HUDEP-2 (cell line): ENCODE results near the gene SSTR3.

Experiments
- DNase-seq, 76 experiments: peaks; one replicate each; lab custom pipeline; 2025; ENCODE audit not compliant: unreplicated experiment in 76 of 76; lab: John Stamatoyannopoulos, UW

SSTR3 gene

DNA sequence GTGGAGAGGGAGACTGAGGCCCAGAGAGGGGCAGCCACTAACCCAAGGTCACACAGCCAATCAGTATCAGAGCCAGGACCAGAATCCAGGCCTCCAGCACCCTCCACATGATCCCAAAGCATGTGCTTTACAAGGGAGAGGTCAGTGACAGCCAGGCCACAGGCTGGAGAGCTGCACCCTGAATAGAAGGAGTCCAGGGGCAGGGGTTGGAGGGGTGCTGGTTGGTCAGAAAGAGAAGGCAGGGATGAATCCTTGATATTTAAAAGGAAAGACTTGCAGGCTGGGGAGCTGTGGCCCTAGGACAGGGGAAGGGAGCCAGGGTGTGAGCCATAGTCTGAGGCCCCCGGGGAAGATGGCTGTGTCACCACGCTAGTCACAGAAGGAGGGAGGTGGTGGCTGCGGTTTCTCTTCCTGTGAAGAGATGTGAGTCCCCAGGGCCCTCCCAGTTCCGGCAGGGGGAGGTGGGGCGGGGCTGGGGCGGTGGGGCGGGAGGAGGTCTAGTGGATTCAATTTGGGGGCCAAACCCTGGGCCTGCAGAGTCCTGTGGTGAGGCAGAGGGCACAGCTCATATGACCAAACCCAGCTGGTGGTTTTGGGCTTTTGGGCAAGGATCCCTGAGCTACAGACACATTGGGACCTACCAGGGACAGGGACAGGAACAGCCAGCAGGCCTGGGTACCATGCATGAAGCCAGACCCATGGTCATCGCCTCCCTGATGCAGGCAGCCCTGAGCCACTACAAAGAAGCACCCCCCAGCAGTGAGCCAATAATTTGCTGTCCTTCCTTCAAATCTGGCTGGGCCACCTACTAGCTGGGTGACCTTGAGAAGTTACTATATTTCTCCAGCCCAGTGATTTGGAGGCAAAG lies 17.8 kb upstream of the SSTR3 start:
- DNase-seq, result peak in 62 of 76 experiments; percentile 15 to 78 (median 54)

DNA sequence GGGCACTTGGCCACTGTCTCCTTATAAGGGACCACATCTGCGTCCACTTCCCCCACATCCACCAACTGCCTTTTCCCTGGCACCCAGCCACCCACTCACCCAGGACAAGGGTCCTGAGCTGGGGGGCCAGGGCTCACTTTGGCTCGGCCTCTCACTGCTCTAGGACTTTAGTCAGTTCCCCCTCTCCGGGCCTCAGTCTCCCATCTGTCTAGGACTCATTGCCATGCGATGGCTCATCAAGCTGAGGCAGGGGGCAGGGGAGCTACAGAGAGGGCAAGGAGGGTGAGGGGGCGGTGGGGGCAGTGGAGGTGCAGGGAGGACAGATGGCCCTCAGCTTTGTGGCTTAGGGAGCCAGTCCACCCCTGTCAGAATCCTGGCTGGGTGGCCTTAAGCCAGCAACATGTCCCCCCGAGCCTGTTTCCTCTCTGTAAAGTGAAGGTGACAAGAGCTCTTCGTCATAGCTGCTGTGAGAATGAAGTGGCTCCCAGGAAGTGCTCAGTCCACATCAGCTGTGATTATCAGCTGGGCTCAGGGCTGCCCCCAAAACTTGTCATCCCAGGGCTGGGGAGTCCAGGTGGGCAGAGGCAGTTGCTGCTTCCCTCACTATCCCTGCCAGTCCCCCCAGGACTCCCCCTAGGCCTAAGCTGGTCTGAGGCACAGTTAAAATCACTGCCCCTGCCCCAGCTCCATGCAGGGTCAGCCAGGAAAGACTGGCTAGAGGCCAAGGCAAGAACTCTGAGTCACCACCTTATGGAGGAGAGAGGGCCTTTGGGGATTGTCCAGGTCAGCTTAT lies 16.9 kb upstream of the SSTR3 start:
- peak in 2 of 76 experiments; percentile 10 to 38 for DNase-seq

DNA sequence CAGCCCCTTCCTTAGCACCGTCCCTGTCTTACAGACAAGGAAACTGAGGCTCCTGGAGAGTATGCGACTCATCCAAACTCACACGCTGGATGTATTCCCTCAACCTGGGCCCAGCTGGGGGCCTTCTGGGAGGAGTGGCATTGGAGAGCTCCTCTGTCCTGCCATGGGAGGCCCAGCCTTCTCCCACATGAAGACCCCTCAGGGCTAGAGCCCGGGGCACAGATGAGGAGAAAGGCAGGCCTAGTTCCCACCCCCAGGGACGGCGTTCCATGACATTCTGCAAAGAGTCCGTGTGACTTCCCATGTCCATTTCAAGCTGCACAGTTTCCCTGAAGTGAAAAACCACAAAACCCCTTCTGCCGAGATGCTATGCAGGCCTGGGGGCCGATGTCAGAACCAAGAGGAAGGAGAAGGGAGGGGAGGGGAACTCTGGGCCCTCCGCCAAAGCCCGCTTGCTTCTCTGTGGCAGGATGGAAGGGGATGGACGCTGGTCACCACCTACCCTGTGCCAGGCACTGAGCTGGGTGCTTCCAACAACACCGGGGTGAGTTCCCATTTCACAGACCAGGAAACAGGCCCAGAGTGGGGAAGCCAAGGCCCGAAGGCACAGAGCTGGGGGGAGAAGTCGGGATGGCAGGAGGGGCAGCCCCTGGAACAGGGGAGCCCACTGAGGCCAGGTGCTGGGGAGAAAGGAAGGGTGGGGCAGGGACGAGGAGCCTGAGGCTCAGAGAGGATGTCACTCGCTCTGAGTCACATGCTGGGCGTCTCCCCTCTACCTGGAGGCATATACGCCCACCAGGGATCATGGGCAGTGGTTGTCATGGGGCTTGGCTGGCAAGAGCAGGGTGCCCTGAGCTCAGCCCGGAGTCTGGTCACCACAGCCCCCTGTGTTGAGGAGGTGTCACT lies 16.1 kb upstream of the SSTR3 start:
- peak in 2 of 76 experiments; percentile 14 for DNase-seq

DNA sequence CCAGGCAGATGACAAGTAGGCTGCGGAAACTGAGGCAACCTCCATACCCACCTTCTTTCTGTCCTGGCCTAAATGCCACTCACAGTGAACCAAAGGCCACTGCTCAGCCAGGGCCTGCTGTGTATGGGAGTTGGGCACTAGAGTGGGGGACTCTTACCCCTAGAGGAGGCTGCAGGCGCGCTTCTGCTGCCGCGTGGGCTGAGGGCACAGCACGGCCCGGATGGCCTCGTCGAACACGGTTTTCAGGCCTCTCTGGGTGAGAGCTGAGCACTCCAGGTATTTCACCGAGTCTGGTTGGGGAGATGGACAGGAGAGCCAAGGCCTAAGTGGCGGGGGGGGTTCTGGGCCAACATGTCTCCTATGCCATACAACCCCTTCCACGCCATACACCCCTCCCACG lies 14.2 kb upstream of the SSTR3 start:
- DNase-seq, result peak in 1 of 76 experiments; percentile 21

DNA sequence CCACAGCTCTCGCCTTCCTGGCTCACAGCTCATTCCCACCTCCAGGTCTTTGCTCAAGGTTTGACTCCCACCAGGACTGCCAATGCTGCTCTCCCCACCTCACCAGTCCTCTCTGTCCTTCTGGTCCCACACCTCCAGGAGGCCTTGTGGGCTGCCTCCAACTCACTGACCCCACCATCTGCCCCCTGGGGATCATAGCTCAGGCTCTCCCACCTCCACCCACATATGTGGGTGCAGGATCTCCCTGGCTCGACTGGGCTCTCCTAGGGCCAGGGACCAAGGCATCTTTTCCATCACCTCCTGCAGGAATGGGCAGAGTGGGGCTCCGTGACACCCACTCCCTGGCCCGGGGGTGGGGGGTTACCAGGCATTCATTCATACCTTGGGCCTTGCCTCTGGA lies 13.8 kb upstream of the SSTR3 start:
- no peak for DNase-seq

DNA sequence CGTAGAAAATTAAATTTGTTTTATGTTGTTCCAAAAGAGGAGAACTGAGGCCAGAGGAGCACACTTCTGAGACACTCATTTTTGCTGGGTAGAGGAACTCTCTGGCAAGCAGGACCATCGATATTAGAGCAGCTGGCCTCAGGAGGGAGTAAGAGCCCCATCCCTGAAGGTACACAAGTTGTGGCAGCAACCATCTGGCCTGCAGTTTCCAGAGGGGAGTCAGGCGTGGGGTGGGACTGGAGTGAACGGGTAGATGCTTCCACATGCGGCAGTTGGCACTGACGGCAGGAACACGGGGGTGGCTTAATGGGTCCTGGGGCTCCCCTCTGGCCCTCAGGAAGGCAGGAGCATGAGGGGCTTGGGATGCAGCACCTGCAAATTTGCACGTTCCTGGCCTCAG lies 13.2 kb upstream of the SSTR3 start:
- DNase-seq, result peak in 1 of 76 experiments; percentile 12

DNA sequence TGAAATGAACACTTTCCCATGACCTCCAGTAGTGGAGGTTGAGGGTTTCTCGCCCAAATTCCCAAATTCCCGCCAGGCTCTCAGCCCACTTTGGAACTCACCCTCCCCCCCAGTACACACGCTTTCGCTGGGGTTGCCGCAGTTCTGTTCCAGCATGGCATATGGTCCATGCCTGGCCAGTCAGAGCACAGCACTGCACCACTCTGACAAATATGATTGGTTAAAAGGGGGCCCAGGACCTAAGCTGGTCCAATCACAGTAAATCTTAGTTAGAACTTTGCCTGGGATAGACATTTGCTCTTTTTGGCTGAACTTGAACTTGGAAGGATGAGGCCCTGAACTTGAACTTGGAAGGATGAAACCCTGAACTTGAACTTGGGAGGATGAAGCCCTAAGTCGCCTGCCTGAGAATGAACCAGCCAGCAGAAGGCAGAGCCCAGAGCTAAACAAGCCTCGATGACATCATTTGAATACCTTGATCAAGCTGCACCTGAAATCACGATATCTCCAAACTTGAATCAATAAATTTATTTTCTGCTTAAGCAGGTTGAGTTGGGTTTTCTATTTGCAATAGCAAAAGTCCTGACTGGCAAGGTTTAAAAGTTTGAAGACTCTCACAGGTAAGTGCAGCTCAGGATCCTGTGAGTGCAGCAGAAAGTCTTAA lies 12.6 kb upstream of the SSTR3 start:
- no peak for DNase-seq

DNA sequence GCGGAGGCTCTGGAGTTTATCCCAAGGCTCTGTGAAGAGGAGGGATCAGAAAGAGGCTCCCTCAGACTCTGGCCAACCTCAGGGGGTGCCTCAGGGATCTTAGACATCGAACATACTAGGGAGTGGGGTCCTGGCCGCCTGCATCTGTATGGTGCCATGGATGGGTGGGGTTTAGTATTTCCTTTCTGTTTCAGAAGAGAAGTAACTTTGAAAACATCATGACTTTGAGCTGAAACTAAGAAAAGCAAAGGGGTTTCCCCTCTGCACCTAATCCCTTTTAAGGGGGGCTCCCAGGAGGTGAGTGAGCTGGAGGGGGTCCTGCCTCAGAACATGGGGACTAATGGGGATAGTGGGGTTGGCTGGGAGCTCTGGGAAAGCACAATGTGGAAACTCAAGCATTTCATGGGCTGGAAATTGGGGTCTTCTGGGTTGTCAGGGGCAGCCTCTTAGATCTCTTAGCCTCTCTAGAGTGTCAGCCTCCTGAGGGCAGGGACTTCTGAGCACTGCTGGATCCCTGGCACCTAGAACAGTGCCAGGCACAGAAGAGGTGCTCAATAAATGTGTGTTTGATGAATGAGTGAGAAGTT lies 11.8 kb upstream of the SSTR3 start:
- no peak for DNase-seq

DNA sequence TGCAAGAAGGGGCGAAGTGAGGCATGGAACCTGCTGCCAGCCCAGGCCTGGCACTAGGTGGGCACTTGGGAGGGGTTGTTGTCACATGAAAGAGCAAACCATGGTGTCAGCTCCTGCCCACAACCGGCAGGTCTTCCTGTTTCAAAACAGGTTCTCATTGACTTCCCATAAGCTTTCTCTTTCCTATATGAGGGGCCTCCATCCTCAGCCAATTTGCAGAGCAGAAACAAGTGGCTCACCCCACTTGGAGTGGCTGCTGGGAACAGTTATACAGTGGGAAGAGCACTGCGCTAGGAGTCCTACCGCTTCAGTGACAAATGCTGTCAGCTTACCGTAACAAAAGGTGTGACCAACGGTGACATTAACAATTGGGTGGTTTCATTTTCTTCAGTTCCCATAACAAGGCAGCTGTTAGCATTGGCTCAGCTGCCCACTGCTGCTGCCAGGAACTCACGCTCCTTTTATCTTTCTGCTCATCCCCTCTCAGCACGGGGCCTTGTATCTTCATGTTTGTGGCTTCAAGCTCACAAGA lies 10.2 kb upstream of the SSTR3 start:
- no peak for DNase-seq

DNA sequence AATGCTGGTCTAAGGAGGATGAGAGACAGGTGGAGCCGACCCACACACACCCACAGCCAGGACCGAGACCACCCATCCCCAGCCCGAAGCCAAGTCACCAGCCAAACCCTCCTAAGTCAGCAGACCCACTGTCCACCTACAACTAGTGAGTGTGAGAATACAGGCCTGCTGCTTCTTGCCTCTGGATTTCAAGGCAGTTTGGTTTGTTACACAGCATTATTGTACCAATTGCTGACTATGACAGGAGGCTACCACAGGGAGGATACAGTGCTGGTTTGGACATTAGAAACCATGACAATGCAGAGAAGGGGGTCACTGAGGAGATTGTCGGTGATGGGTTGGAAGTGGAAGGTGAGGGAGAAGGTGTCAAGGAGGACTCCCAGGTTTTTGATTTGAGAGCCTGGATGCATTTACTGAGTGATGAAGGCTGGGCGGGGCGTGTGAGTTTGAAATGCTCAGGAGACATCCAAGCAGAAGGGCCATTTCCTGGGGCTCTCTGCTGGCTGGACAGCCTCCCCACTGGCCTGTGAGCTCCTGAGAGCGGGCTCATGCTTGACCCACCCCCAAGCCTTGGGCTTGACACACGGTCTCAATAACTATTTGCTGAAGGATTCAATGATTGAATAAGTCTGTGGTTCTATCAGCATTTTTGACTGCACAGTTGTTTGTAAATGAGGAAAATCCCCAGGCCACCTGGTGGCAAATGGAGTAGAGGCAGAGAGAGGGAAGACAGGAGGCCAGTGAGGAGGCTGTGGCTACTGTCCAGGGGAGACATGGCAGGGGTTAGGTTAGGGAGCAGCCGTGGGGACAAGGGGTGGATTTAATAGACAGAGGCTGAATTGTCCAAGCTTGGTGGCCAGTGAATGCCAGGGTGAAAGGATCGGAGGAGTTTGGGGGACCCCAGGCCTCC lies 9.4 kb upstream of the SSTR3 start:
- no peak for DNase-seq

DNA sequence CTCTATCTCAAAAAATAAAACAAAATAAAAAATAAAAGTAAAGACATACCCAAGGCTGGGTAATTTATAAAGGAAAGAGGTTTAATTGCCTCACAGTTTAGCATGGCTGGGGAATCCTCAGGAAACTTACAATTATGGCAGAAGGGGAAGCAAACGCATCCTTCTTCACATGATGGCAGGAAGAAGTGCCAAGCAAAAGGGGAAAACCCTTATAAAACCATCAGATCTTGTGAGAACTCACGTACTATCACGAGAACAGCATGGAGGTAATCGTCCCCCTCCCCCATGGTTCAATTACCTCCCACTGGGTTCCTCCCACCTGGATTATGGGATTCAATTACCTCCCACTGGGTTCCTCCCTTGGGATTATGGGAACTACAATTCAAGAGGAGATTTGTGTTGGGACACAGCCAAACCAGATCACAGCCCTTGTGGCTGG lies 8.3 kb upstream of the SSTR3 start:
- DNase-seq, result no peak

DNA sequence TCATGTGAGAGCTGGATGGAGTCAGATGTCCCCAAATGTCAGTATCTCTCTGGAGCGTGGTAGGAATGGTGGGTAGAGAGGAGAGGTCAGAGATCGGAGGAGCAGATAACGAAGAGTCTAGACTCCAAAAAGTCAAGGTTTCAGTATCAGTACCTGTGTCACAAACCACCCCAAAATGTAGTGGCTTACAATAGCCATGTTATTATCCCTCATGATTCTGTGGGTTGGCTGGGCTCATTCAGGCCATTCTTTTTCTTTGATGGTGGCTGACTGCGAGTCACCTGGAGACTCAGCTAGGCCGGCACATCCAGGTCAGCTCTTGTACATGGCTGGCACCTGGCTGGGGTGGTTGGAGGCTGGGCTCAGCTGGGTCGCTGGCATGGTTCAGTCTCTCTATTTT lies 7.3 kb upstream of the SSTR3 start:
- no peak for DNase-seq

DNA sequence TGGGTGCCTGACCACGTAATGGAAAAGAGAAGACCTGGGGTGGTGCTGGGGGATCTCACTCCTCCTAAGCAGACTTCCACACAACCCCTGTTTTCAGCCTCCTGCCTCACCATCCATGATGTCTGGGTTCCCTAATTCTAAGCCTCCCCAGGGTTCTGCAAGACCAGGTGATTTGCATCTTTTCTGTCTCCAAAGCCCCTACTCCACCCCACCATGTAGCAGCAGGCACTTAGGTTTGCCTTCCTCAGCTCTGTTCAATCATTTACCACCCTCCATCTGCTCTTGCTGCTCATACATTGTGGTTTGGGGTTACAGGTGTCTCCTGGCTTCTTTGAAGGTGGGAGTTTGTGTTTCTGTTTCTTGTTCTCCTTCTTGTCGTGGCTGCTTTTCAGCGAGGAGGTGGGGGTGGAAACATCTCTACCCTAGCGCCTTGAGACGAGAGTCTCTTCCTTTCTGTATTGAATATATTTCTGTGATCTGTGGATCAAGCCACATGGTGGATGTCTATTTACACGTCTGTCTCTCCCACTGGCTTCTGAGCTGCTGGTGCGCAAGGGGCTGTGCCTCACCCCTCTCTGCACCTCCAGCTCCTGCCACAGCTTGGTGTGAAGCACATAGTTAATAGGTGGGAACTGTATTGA lies 6.6 kb upstream of the SSTR3 start:
- no peak for DNase-seq

DNA sequence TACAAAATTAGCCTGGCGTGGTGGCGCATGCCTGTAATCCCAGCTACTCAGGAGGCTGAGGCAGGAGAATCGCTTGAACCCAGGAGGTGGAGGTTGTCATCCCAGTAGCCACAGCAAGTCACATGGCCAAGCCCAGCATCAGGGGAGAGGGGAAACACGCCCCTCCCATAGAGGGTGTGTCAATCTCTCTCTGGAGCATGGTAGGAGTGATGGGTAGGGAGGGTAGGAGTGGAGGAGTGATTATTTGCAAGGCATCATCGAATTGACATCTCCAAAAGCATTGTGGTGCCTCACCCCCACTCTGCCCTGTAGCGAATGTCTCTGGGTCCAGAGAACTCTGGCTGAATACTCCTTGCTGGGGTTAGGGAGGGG lies 6.1 kb upstream of the SSTR3 start:
- no peak for DNase-seq

DNA sequence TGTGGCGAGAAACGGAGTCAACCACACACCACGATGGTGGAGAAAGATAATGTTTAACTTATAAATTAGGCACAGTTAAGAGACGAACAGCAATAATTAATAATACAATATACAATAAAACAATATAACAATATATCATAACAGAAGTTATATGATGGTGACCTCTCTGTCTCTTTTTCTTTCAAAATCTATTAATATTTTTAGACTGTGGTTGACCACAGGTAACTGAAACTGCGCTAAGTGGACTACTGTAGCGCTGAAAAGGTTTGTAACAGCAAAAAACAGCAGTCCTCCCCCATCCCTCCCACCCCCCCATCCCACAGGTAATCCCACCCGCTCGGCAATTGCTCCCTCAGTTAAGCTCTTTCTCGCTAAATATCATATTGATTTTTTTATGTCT lies 3.6 kb upstream of the SSTR3 start:
- DNase-seq, result no peak

DNA sequence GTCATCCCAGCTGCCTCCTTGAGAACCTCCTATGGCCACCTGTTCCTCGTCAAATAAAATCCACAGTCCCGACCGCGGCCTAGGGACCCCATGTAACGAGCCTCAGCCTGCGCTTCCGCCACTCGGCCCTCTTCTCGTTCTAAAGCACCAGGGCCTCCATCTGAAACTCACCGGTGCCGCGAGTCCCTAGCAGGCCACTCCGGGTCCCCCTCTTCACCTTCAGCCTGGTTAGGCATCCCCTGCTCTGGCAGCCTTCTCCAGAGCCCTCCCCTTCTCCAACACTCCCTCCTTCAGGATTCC lies 2.4 kb upstream of the SSTR3 start:
- DNase-seq, result no peak

DNA sequence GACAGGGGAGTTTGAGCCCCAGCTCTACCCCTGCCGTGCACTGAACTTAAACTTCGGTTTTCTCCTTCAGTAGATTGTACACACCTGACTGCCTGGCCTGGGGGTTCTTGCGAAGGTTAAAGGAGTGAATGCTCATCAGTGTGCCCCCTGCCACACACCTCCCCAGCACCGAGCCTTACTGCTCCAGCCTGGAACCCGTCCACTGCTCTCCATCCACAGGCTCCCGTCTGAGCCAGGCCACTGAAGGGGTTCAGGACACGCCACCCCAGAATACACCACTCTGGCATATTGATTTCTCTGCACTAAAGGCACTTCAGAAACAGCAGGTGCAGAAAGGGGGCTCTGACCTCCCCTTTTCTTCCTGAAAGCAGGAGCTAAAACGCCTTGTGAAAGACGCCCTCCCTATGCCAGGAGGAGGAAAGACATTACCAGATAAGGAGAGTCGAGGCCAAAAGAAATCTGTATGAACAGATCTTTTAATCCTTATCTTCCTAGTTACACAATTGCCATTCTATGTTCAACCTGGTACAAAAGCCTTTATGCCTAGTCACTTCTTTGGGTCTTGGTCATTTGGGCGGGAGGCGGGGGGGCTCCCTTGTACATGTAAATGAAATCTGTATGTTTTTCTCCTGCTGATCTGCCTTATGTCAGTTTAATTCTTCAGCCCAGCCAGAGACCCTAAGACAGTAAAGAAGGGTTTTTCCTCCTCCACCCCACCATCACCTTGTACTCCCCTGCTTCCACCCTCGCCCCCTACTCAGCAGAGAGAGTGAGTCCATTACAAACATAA lies 1.9 kb upstream of the SSTR3 start:
- DNase-seq, result no peak
